DOHH2 (cell line): ENCODE measurements around the gene ATF6B.

Experiments used
- EZH2phosphoT487 ChIP-seq: fragments of 200-600 bp; sonication (generic); IDR thresholded peaks from 2 replicates; pipeline ENCODE4 v1.6.1; 2017; ENCODE audit warnings: borderline replicate concordance, mild to moderate bottlenecking, antibody characterized with exemption, low read length, moderate library complexity, mixed read lengths
- TF ChIP-seq, protein P1 (sequence below): fragments of 200-600 bp; sonication (generic); IDR thresholded peaks from one replicate; pipeline ENCODE4 v1.5.1; 2014; ENCODE audit warnings: antibody characterized with exemption, mild to moderate bottlenecking, low read depth, low read length; ENCODE audit not compliant: poor library complexity, severe bottlenecking

DNA sequence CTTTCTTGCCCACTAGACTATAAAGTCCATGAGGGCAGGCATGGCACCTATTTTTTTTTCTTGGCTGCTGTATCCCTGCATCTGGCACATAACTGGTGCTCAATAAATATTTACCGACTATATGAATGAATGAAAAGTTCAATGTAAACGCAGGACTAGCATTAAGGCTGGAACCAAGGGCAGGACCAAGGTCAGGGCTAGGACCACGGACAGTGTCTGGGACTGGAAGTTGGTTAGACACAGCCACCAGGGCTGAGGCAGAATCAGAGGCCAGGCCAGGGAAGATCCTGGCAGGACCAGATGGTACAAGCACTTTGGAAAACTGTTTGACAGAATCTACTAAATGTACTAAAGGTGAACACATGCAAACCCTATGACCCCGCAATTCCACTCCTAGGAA lies 22.6 kb downstream of the ATF6B start:
- TF ChIP-seq EZH2phosphoT487: no peak
- TF ChIP-seq, protein P1, sequence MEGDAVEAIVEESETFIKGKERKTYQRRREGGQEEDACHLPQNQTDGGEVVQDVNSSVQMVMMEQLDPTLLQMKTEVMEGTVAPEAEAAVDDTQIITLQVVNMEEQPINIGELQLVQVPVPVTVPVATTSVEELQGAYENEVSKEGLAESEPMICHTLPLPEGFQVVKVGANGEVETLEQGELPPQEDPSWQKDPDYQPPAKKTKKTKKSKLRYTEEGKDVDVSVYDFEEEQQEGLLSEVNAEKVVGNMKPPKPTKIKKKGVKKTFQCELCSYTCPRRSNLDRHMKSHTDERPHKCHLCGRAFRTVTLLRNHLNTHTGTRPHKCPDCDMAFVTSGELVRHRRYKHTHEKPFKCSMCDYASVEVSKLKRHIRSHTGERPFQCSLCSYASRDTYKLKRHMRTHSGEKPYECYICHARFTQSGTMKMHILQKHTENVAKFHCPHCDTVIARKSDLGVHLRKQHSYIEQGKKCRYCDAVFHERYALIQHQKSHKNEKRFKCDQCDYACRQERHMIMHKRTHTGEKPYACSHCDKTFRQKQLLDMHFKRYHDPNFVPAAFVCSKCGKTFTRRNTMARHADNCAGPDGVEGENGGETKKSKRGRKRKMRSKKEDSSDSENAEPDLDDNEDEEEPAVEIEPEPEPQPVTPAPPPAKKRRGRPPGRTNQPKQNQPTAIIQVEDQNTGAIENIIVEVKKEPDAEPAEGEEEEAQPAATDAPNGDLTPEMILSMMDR: no peak
